GM18951 (cell line): ENCODE data around the gene PNMA8B.

Experiments used
- POLR2A ChIP-seq: IDR thresholded peaks from 4 replicates; pipeline ENCODE4 v1.6.1; 2011; ENCODE audit warnings: mild to moderate bottlenecking; ENCODE audit not compliant: insufficient read length, insufficient read depth; ENCODE audit errors: extremely low read depth
- in situ Hi-C: fragments of 300-500 bp; cut with MboI; formaldehyde crosslinking; loops from one replicate; pipeline ENCODE4 v1.12.0; 2022; ENCODE audit warnings: low sequenced_read_pairs, mixed read lengths, inconsistent platforms; ENCODE audit not compliant: unreplicated experiment

The PNMA8B gene

GRCh38 chr19:46449228-46449627 is 46.4 kb downstream of the PNMA8B start:
- in situ Hi-C loops: no loop called here
- TF ChIP-seq POLR2A: no peak

DNA sequence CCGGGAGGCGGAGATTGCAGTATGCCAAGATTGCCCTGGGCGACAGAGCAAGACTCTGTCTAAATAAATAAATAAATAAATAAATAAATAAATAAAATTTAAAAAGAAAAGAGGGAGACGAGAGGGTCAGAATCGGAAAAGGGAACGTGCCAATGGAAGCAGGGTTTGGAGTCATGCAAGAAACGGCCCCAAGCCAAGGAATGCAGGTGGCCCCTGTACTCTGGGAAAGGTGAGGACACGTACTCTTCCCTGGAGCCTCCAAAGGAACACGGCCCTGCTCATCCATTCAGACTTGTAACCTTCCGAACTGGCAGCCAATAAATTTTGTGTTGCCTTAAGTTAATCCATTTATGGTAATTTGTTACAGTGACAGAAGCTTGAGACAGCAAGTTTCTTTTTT is 47.1 kb downstream of the PNMA8B start:
- no peak for TF ChIP-seq POLR2A
- in situ Hi-C loops: no loop called here

DNA sequence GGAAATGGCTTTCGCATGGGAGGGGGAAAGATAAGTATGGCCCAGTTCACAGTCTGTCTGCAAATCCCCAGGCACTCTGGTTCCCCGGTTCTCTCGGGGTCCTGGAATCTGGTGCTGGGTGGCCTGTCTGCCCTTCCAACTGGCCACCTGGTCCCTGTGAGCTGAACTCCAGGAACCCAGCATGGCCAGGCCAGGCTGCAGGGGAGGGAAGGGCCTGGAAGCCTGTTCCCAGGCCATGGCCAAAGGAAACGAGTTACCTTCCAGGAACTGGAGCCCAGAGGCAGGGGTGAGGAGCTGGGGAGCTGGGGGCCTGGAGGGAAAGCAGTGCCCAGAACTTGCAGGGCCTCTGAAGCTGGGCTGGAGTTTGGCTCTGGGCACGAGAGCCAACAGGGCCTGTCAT is 47.8 kb downstream of the PNMA8B start:
- in situ Hi-C loops: no loop called here
- TF ChIP-seq POLR2A: no peak

- in situ Hi-C loops: no loop called here
- no peak for TF ChIP-seq POLR2A
These were observed 48.7 kb downstream of the PNMA8B start for GRCh38 chr19:46447006-46447405.

- no peak for TF ChIP-seq POLR2A
- in situ Hi-C loops: no loop called here
These were observed 49.6 kb downstream of the PNMA8B start for GRCh38 chr19:46446021-46446420.

GRCh38 chr19:46442808-46443450 is 52.7 kb downstream of the PNMA8B start:
- no peak for TF ChIP-seq POLR2A
- in situ Hi-C loops: no loop called here

GRCh38 chr19:46441866-46442265 is 53.8 kb downstream of the PNMA8B start:
- TF ChIP-seq POLR2A: no peak
- in situ Hi-C loops: no loop called here
